DND-41 (cell line): Measurements from ENCODE around the gene MCTP2.

Source experiments
- ATAC-seq: fragments of 200-7000 bp; cut with Tn5 transposase; 3 replicates; pipeline ENCODE4 v1.9.1; 2021; ENCODE audit warnings: low read depth; ENCODE audit not compliant: insufficient read depth
- DNase-seq: peaks from one replicate; pipeline ENCODE4 v3.0.0-alpha.2; 2020
- H2AFZ ChIP-seq: 2 replicates; pipeline ENCODE4 v1.6.0; 2012; ENCODE audit warnings: low read depth, low read length
- H3K27ac ChIP-seq: 2 replicates; pipeline ENCODE4 v1.5.1; 2012; ENCODE audit warnings: low read length, inconsistent platforms
- H3K27me3 ChIP-seq: fragments of 200-600 bp; sonication (generic); 2 replicates; pipeline ENCODE4 v1.6.0; 2012; ENCODE audit warnings: low read length, mild to moderate bottlenecking, inconsistent platforms; ENCODE audit not compliant: insufficient read depth, poor library complexity
- H3K36me3 ChIP-seq: 2 replicates; pipeline ENCODE4 v1.5.1; 2012; ENCODE audit warnings: low read length, inconsistent platforms; ENCODE audit not compliant: insufficient read depth
- H3K4me1 ChIP-seq: 2 replicates; pipeline ENCODE4 v1.5.1; 2012; ENCODE audit warnings: mild to moderate bottlenecking, low read length; ENCODE audit not compliant: insufficient read depth
- H3K4me2 ChIP-seq: 2 replicates; pipeline ENCODE4 v1.6.0; 2012; ENCODE audit warnings: mild to moderate bottlenecking, moderate library complexity, low read length, inconsistent platforms; ENCODE audit not compliant: insufficient read depth
- H3K4me3 ChIP-seq, 2 experiments: fragments of 200-600 bp in 1 of 2; shearing (Covaris generic) in 1 of 2; 2 replicates each; pipeline ENCODE4 v1.5.1; 2012 to 2016; ENCODE audit warnings: inconsistent platforms in 2 of 2, low read length in 2 of 2, mild to moderate bottlenecking in 2 of 2, low read depth in 1 of 2, moderate library complexity in 1 of 2
- H3K79me2 ChIP-seq: 2 replicates; pipeline ENCODE4 v1.6.0; 2012; ENCODE audit warnings: low read length, inconsistent platforms; ENCODE audit not compliant: insufficient read depth
- H3K9ac ChIP-seq: 2 replicates; pipeline ENCODE4 v1.6.0; 2012; ENCODE audit warnings: low read depth, mild to moderate bottlenecking, inconsistent platforms, low read length, moderate library complexity
- H3K9me3 ChIP-seq: 2 replicates; pipeline ENCODE4 v1.5.1; 2012; ENCODE audit warnings: low read length, moderate library complexity, mild to moderate bottlenecking, inconsistent platforms; ENCODE audit not compliant: insufficient read depth, severe bottlenecking
- H4K20me1 ChIP-seq: 2 replicates; pipeline ENCODE4 v1.6.0; 2012; ENCODE audit warnings: low read length; ENCODE audit not compliant: insufficient read depth
- EZH2 ChIP-seq: IDR thresholded peaks from 3 replicates; pipeline ENCODE4 v1.6.1; 2012; ENCODE audit warnings: borderline replicate concordance, low read depth, mild to moderate bottlenecking, moderate library complexity, low read length, inconsistent platforms; ENCODE audit not compliant: severe bottlenecking
- TF ChIP-seq, protein P1 (sequence below): IDR thresholded peaks from 2 replicates; pipeline ENCODE4 v1.5.1; 2012; ENCODE audit warnings: borderline replicate concordance, low read length, moderate library complexity, mild to moderate bottlenecking; ENCODE audit not compliant: poor library complexity, severe bottlenecking; ENCODE audit errors: extremely low read depth

The MCTP2 gene

DNA sequence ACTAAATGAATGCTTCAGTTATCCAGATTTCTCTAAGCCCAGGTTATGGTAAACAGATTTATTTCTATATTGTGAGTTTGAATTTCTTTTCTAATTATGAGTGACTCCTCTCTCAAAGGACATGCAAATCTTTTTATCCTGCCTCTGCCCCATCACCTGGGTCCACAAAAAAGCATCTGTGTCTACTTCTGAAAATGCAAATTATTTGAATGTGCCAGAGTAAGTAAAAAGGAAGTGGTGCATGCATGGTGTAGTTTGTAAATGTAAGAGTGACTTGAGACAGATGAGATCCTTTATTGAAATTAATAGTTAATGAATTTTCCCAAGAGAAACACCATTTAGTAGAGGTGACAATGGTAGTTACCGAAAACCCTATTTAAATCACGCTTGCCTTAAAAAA, 26.9 kb downstream of the MCTP2 start:
- H3K4me2 ChIP-seq, result no peak overlapping the region
- peaks cover 9% of the 10 kb centered on the region for H3K4me1 ChIP-seq
- no peak overlapping the region for H3K4me3 ChIP-seq
- H3K9me3 ChIP-seq, result no peaks in the 10 kb centered on the region
- TF ChIP-seq, protein P1, sequence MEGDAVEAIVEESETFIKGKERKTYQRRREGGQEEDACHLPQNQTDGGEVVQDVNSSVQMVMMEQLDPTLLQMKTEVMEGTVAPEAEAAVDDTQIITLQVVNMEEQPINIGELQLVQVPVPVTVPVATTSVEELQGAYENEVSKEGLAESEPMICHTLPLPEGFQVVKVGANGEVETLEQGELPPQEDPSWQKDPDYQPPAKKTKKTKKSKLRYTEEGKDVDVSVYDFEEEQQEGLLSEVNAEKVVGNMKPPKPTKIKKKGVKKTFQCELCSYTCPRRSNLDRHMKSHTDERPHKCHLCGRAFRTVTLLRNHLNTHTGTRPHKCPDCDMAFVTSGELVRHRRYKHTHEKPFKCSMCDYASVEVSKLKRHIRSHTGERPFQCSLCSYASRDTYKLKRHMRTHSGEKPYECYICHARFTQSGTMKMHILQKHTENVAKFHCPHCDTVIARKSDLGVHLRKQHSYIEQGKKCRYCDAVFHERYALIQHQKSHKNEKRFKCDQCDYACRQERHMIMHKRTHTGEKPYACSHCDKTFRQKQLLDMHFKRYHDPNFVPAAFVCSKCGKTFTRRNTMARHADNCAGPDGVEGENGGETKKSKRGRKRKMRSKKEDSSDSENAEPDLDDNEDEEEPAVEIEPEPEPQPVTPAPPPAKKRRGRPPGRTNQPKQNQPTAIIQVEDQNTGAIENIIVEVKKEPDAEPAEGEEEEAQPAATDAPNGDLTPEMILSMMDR, result no peak
- no peak for TF ChIP-seq EZH2
- no peaks in the 10 kb centered on the region for H4K20me1 ChIP-seq
- H3K79me2 ChIP-seq, result no peaks in the 10 kb centered on the region
- H3K9ac ChIP-seq, result no peak overlapping the region
- ATAC-seq, result no peak
- no peak overlapping the region for H3K27ac ChIP-seq
- no peak for DNase-seq
- H3K27me3 ChIP-seq, result no peaks in the 10 kb centered on the region
- no peaks in the 10 kb centered on the region for H3K36me3 ChIP-seq
- H2AFZ ChIP-seq, result no peak overlapping the region

DNA sequence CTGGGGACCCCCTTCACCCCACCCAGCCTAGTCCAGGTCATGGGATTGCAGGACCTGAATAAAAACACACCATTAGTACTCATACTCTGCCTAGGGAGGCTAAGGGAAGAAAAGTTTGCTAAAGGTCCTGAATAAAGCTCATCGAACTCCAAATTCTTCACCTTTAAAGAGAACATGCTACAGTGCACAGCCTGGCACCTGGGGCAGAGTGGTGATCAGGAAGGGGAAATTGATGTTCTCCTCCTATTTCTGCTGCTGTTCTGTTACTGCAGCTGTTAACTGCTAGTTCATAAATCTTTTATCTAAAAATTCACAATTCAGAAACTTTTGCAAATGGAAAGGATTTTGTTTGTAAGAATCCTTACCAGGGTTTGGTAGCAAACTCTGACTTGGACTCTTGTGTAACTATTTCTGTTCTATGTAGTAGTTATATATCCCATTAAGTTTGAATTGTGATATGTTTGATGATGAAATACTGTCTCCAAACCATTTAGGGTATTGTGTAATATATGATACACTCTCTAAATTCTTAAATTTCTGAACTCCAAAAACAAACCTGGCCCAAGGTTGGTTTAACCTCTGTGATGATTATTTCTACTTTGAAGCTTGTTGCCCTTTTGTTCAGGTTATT, 27.9 kb downstream of the MCTP2 start:
- no peak for ATAC-seq
- no peak overlapping the region for H3K4me2 ChIP-seq

DNA sequence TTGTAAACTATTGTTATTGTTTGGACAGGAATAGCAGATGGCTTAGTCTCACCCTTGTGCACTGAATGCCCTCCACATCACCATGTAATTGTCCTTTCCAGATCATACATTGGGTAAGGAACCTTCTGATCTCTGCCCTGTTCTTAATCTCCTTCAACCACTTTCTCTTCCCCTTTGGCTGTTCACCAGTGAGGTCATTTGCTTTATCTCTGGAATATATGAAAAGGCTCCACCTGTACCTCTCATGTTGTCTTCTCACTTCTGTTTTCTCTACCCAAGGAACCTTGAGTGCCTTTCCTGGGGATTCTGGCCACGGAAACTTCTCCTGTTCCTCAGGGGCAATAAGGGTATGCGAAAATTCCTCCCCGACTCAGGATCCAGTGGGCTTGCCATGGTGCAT, 28.5 kb downstream of the MCTP2 start:
- Histone ChIP-seq H3K4me2 (no peak overlapping the region), H3K4me1 (peaks cover 9% of the 10 kb centered on the region; the same call in 1 of the 2 replicates), H3K36me3 (no peaks in the 10 kb centered on the region), H3K79me2 (no peaks in the 10 kb centered on the region), H3K27ac (no peak overlapping the region), H3K9ac (no peak overlapping the region), H2AFZ (no peak overlapping the region), H3K27me3 (no peaks in the 10 kb centered on the region), H3K4me3 (no peak overlapping the region), H4K20me1 (no peaks in the 10 kb centered on the region), H3K9me3 (no peaks in the 10 kb centered on the region)
- TF ChIP-seq, protein P1, result no peak
- TF ChIP-seq EZH2, result no peak
- DNase-seq (no peak), ATAC-seq (no peak)

More for the DNA sequence above, 27.9 kb downstream of the MCTP2 start:
- Histone ChIP-seq H3K79me2 (no peaks in the 10 kb centered on the region), H3K4me1 (peaks cover 9% of the 10 kb centered on the region; the same call in 1 of the 2 replicates), H3K36me3 (no peaks in the 10 kb centered on the region), H3K9me3 (no peaks in the 10 kb centered on the region), H4K20me1 (no peaks in the 10 kb centered on the region), H2AFZ (no peak overlapping the region), H3K4me3 (no peak overlapping the region), H3K9ac (no peak overlapping the region), H3K27ac (no peak overlapping the region), H3K27me3 (no peaks in the 10 kb centered on the region)
- no peak for TF ChIP-seq EZH2
- TF ChIP-seq, protein P1, result no peak
- no peak for DNase-seq
